ENCODE results near the gene SYT7.

The SYT7 gene

GRCh38 chr11:61581030-61581928 is at the start of gene SYT7:
Gene SYT7 (minus strand): TSS chr11:61581076. CDS start chr11:61580820, 256 bp downstream.
- peaks cover 22% of the 10 kb centered on the region for H3K4me1 ChIP-seq (ENCODE audit: control insufficient read depth, insufficient read depth, low read length)
- H3K27me3 ChIP-seq (ENCODE audit: control insufficient read depth, insufficient read depth, low read length), result peaks cover 48% of the 10 kb centered on the region
- H3K9ac ChIP-seq (ENCODE audit: low read depth, low read length), result no peak within 1 kb of the TSS
- peak within 1 kb of the TSS; percentile 69 for H3K4me3 ChIP-seq (ENCODE audit: low read depth, low read length)
- H3K27ac ChIP-seq (ENCODE audit: low read depth, low read length), result no peak within 1 kb of the TSS
- no peaks in the 10 kb centered on the region for H3K36me3 ChIP-seq (ENCODE audit: control insufficient read depth, insufficient read depth, low read length)
- H3K9me3 ChIP-seq (ENCODE audit: control insufficient read depth, insufficient read depth, low read length), result no peaks in the 10 kb centered on the region

DNA sequence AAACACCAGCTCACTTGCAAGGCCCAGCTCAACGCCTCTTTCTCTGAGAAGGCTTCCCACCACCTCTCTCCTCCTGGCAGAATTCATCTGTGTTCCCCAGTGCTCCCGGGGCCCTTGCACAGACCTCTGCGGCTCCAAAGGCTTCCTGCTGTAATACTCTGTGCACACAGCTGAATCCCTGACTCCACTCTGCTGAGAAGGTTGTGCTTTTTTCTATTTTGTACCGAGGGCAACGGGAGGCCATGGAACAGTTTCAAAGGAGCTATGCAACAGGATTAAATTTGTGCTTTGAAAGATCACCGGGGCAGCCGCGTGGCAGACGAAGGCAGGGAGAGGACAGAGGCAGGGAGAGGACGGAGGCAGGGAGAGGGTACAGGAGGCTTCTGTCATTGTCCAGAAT is 49.2 kb upstream of the SYT7 start:
- H3K9ac ChIP-seq (ENCODE audit: low read depth, low read length), result no peak overlapping the region
- H3K9me3 ChIP-seq (ENCODE audit: control insufficient read depth, insufficient read depth, low read length), result no peaks in the 10 kb centered on the region
- no peaks in the 10 kb centered on the region for H3K36me3 ChIP-seq (ENCODE audit: control insufficient read depth, insufficient read depth, low read length)
- peaks cover 20% of the 10 kb centered on the region for H3K4me1 ChIP-seq (ENCODE audit: control insufficient read depth, insufficient read depth, low read length)
- no peaks in the 10 kb centered on the region for H3K27me3 ChIP-seq (ENCODE audit: control insufficient read depth, insufficient read depth, low read length)
- no peak overlapping the region for H3K4me3 ChIP-seq (ENCODE audit: low read depth, low read length)
- H3K27ac ChIP-seq (ENCODE audit: low read depth, low read length), result no peak overlapping the region

DNA sequence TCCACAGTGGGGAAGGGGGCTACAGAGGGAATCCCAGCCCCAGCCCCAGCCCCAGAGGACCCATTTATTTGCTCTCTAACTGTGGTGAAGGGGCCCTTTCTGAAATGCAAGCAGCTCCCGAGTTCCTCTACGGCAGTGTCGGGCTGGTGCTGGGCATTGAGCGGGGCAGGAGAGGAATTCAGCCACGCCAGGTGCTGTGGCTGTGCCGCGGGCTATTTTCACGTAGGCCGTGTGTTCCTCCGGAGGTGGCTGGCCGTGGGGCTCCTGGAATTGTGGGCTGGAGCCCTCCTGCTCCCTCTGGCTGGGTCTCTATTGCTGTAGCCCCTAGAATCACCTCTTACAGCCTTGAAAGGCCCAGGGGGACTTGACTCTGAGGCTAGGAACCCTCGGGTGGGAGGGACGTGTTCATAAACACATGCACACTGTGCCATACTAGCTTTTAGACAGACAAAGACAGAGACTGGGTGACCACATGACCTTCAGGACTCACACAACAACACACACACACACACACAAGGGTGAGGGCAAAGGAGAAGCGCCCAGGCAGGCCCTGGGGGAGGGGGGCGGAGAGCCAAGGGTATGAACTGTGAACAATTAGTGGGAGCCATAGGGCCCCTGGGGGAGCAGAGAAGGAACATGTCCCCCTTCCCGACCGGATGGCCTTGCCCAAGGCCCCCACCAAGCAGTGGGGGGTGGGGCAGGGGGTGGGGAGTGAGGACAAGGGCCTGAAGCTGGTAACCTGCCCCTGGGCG is 48.4 kb upstream of the SYT7 start:
- Histone ChIP-seq H3K36me3 (ENCODE audit: control insufficient read depth, insufficient read depth, low read length) (no peaks in the 10 kb centered on the region), H3K4me3 (ENCODE audit: low read depth, low read length) (no peak overlapping the region), H3K9me3 (ENCODE audit: control insufficient read depth, insufficient read depth, low read length) (no peaks in the 10 kb centered on the region), H3K9ac (ENCODE audit: low read depth, low read length) (no peak overlapping the region), H3K27ac (ENCODE audit: low read depth, low read length) (no peak overlapping the region), H3K4me1 (ENCODE audit: control insufficient read depth, insufficient read depth, low read length) (peaks cover 20% of the 10 kb centered on the region), H3K27me3 (ENCODE audit: control insufficient read depth, insufficient read depth, low read length) (no peaks in the 10 kb centered on the region)

- Histone ChIP-seq H3K4me1 (ENCODE audit: control insufficient read depth, insufficient read depth, low read length) (peaks cover 20% of the 10 kb centered on the region), H3K27me3 (ENCODE audit: control insufficient read depth, insufficient read depth, low read length) (no peaks in the 10 kb centered on the region), H3K9me3 (ENCODE audit: control insufficient read depth, insufficient read depth, low read length) (no peaks in the 10 kb centered on the region), H3K4me3 (ENCODE audit: low read depth, low read length) (no peak overlapping the region), H3K27ac (ENCODE audit: low read depth, low read length) (no peak overlapping the region), H3K36me3 (ENCODE audit: control insufficient read depth, insufficient read depth, low read length) (no peaks in the 10 kb centered on the region), H3K9ac (ENCODE audit: low read depth, low read length) (no peak overlapping the region)
These were observed 47.7 kb upstream of the SYT7 start for GRCh38 chr11:61628662-61628970.

GRCh38 chr11:61627850-61628661 is 47.2 kb upstream of the SYT7 start:
- Histone ChIP-seq H3K4me3 (ENCODE audit: low read depth, low read length) (no peak overlapping the region), H3K9ac (ENCODE audit: low read depth, low read length) (no peak overlapping the region), H3K4me1 (ENCODE audit: control insufficient read depth, insufficient read depth, low read length) (peaks cover 20% of the 10 kb centered on the region)

GRCh38 chr11:61626580-61627380 is 45.9 kb upstream of the SYT7 start:
- peaks cover 17% of the 10 kb centered on the region; the same call in 1 of the 2 replicates for H3K4me1 ChIP-seq (ENCODE audit: control insufficient read depth, insufficient read depth, low read length)
- no peaks in the 10 kb centered on the region for H3K36me3 ChIP-seq (ENCODE audit: control insufficient read depth, insufficient read depth, low read length)
- H3K27ac ChIP-seq (ENCODE audit: low read depth, low read length), result peak overlapping the region; percentile 52
- H3K9ac ChIP-seq (ENCODE audit: low read depth, low read length), result peak overlapping the region; percentile 7; the same call in 1 of the 2 replicates
- H3K27me3 ChIP-seq (ENCODE audit: control insufficient read depth, insufficient read depth, low read length), result no peaks in the 10 kb centered on the region
- no peak overlapping the region for H3K4me3 ChIP-seq (ENCODE audit: low read depth, low read length)
- H3K9me3 ChIP-seq (ENCODE audit: control insufficient read depth, insufficient read depth, low read length), result no peaks in the 10 kb centered on the region

More at GRCh38 chr11:61627850-61628661, 47.2 kb upstream of the SYT7 start:
- Histone ChIP-seq H3K27me3 (ENCODE audit: control insufficient read depth, insufficient read depth, low read length) (no peaks in the 10 kb centered on the region), H3K9me3 (ENCODE audit: control insufficient read depth, insufficient read depth, low read length) (no peaks in the 10 kb centered on the region), H3K36me3 (ENCODE audit: control insufficient read depth, insufficient read depth, low read length) (no peaks in the 10 kb centered on the region), H3K27ac (ENCODE audit: low read depth, low read length) (no peak overlapping the region)

DNA sequence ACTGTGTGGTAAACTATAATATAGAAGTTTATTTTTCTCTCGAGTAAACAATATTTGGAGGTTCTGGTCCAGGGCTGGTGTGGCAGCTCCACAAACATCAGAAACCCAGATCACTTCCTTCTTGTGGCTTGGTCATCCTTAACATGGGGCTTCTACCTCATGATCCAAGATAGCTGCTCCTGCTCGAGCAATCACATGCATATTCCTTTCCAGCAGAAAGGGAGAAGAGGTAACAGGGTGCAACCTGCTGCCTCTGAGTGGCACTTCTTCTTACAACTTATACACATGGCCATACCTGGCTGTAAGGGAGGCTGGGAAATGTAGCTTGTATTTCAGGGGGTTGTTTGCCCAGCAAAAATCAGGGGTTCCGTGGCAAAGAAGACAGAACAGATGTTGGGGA is 44.6 kb upstream of the SYT7 start:
- peaks cover 17% of the 10 kb centered on the region; the same call in 1 of the 2 replicates for H3K4me1 ChIP-seq (ENCODE audit: control insufficient read depth, insufficient read depth, low read length)
- H3K9ac ChIP-seq (ENCODE audit: low read depth, low read length), result no peak overlapping the region
- no peak overlapping the region for H3K27ac ChIP-seq (ENCODE audit: low read depth, low read length)
- no peaks in the 10 kb centered on the region for H3K36me3 ChIP-seq (ENCODE audit: control insufficient read depth, insufficient read depth, low read length)
- H3K9me3 ChIP-seq (ENCODE audit: control insufficient read depth, insufficient read depth, low read length), result no peaks in the 10 kb centered on the region
- no peaks in the 10 kb centered on the region for H3K27me3 ChIP-seq (ENCODE audit: control insufficient read depth, insufficient read depth, low read length)
- H3K4me3 ChIP-seq (ENCODE audit: low read depth, low read length), result no peak overlapping the region

DNA sequence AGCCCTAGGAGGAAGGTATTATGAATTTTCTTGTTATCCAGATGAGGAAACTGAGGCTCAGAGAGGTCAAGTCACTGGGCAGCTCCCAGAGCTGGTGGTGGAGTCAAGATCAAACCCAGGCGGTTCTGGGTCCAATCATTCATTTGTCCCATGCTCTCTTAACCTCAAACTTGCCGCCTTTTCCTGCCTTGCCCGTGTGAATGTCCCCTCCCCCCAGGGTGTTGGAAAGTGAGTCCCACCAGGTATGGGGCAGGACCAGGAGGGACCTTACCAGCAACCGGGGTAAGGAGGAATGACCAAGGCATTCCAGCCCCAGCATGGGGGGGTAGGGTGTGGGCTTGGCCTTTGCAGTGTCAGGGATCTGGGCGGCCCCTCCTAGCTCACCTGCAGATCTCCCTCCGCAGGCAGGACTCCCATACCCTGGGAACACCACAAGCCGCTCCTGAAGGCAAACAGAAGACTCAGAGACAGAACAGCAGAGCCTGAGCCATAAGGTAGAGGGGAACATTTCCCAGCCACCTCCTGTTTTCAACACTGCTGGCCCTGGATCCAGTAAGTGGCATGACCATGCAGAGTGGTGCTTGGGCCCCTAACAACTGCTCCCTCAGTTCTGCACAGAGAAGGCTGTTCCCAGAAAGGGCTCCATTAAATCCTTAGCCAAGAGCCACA is 41.2 kb upstream of the SYT7 start:
- Histone ChIP-seq H3K4me3 (ENCODE audit: low read depth, low read length) (no peak overlapping the region), H3K27ac (ENCODE audit: low read depth, low read length) (no peak overlapping the region), H3K27me3 (ENCODE audit: control insufficient read depth, insufficient read depth, low read length) (no peaks in the 10 kb centered on the region)

DNA sequence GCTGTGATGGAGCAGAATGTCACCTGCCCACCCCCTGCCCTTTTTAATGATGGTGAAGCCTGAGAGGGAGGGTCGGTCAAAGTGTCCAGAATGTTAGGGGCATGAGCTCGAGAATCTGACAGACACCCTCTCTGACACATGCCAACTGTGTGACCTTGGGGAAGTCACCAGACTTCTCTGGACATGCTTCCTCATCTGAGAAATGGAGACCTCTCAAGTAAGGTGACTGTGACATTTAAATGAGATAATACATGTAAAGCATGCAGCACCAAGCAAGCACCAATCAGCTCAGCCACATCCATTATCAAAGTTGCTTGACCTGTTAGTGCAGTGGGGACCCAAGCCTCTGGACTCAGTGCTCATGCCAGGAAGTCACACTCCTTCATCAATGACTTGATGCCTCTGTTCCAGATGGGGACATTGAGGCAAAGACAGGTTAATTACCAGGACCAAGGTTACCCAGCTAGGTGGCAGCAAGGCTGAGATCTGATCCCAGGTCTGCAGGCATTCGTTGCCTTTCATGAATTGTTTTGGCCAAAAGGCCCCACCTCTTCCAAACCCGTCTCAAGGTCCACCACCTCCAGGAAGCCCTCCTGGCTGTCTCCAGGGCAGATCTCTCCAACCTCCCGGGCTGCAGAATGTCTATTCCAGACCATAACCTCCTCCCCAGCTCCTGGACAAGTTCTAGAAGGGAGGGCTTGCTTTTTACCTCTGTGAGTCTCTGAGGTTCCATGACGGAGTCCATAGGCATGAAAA is 38.8 kb upstream of the SYT7 start:
- Histone ChIP-seq H3K36me3 (ENCODE audit: control insufficient read depth, insufficient read depth, low read length) (no peaks in the 10 kb centered on the region), H3K4me1 (ENCODE audit: control insufficient read depth, insufficient read depth, low read length) (peaks cover 7% of the 10 kb centered on the region; the same call in 1 of the 2 replicates), H3K27me3 (ENCODE audit: control insufficient read depth, insufficient read depth, low read length) (no peaks in the 10 kb centered on the region), H3K9ac (ENCODE audit: low read depth, low read length) (no peak overlapping the region), H3K4me3 (ENCODE audit: low read depth, low read length) (no peak overlapping the region), H3K27ac (ENCODE audit: low read depth, low read length) (no peak overlapping the region), H3K9me3 (ENCODE audit: control insufficient read depth, insufficient read depth, low read length) (no peaks in the 10 kb centered on the region)

More for the DNA sequence above, 41.2 kb upstream of the SYT7 start:
- Histone ChIP-seq H3K4me1 (ENCODE audit: control insufficient read depth, insufficient read depth, low read length) (peaks cover 15% of the 10 kb centered on the region; the same call in 1 of the 2 replicates), H3K9ac (ENCODE audit: low read depth, low read length) (no peak overlapping the region), H3K36me3 (ENCODE audit: control insufficient read depth, insufficient read depth, low read length) (no peaks in the 10 kb centered on the region), H3K9me3 (ENCODE audit: control insufficient read depth, insufficient read depth, low read length) (no peaks in the 10 kb centered on the region)

Measured in HUES48 (cell line).